ENCODE results near the gene CELF2.
"Not testable (repeated sequence)": the region's sequence is repeated elsewhere in the genome, so short reads cannot be mapped to it uniquely, and the experiment has no call there.

CELF2 gene

GRCh38 chr10:11336722-11337162 is 319.1 kb downstream of the CELF2 start:
- H3K36me3 ChIP-seq (ENCODE audit: insufficient read depth, low read length): peaks cover 2% of the 10 kb centered on the region
- H3K4me1 ChIP-seq (ENCODE audit: insufficient read depth, low read length): peaks cover 22% of the 10 kb centered on the region
- H2AFZ ChIP-seq (ENCODE audit: low read depth, low read length): no peak overlapping the region
- no peaks in the 10 kb centered on the region for H3K9me3 ChIP-seq (ENCODE audit: low read length)
- no peaks in the 10 kb centered on the region for H3K27me3 ChIP-seq (ENCODE audit: insufficient read depth, low read length)
- no peak overlapping the region for H3K4me3 ChIP-seq (ENCODE audit: low read length)

- no peaks in the 10 kb centered on the region for H3K9me3 ChIP-seq (ENCODE audit: low read length)
- H3K4me3 ChIP-seq (ENCODE audit: low read length): no peak overlapping the region
- H3K4me1 ChIP-seq (ENCODE audit: insufficient read depth, low read length): peaks cover 22% of the 10 kb centered on the region
- peaks cover 1% of the 10 kb centered on the region for H3K36me3 ChIP-seq (ENCODE audit: insufficient read depth, low read length)
- no peak overlapping the region for H2AFZ ChIP-seq (ENCODE audit: low read depth, low read length)
- no peaks in the 10 kb centered on the region for H3K27me3 ChIP-seq (ENCODE audit: insufficient read depth, low read length)
Measured at GRCh38 chr10:11337516-11337915, 319.8 kb downstream of the CELF2 start.

GRCh38 chr10:11338160-11338844 is 320.6 kb downstream of the CELF2 start:
- Histone ChIP-seq H3K4me3 (ENCODE audit: low read length) (no peak overlapping the region), H3K4me1 (ENCODE audit: insufficient read depth, low read length) (peaks cover 22% of the 10 kb centered on the region), H3K9me3 (ENCODE audit: low read length) (no peaks in the 10 kb centered on the region), H3K36me3 (ENCODE audit: insufficient read depth, low read length) (no peaks in the 10 kb centered on the region), H2AFZ (ENCODE audit: low read depth, low read length) (no peak overlapping the region), H3K27me3 (ENCODE audit: insufficient read depth, low read length) (no peaks in the 10 kb centered on the region)

- Histone ChIP-seq H3K4me1 (ENCODE audit: insufficient read depth, low read length) (peaks cover 22% of the 10 kb centered on the region), H3K27me3 (ENCODE audit: insufficient read depth, low read length) (no peaks in the 10 kb centered on the region), H3K9me3 (ENCODE audit: low read length) (no peaks in the 10 kb centered on the region), H3K4me3 (ENCODE audit: low read length) (no peak overlapping the region), H3K36me3 (ENCODE audit: insufficient read depth, low read length) (no peaks in the 10 kb centered on the region), H2AFZ (ENCODE audit: low read depth, low read length) (no peak overlapping the region)
Measured at GRCh38 chr10:11339013-11339412, 321.3 kb downstream of the CELF2 start.

- Histone ChIP-seq H2AFZ (ENCODE audit: low read depth, low read length) (no peak overlapping the region), H3K4me1 (ENCODE audit: insufficient read depth, low read length) (peaks cover 22% of the 10 kb centered on the region), H3K27me3 (ENCODE audit: insufficient read depth, low read length) (no peaks in the 10 kb centered on the region), H3K9me3 (ENCODE audit: low read length) (no peaks in the 10 kb centered on the region), H3K36me3 (ENCODE audit: insufficient read depth, low read length) (no peaks in the 10 kb centered on the region), H3K4me3 (ENCODE audit: low read length) (no peak overlapping the region)
Measured at GRCh38 chr10:11339660-11340059, 322.0 kb downstream of the CELF2 start.

GRCh38 chr10:11341283-11341960 is 323.8 kb downstream of the CELF2 start:
- no peaks in the 10 kb centered on the region for H3K27me3 ChIP-seq (ENCODE audit: insufficient read depth, low read length)
- no peaks in the 10 kb centered on the region for H3K36me3 ChIP-seq (ENCODE audit: insufficient read depth, low read length)
- no peak overlapping the region for H3K4me3 ChIP-seq (ENCODE audit: low read length)
- no peaks in the 10 kb centered on the region for H3K9me3 ChIP-seq (ENCODE audit: low read length)
- H3K4me1 ChIP-seq (ENCODE audit: insufficient read depth, low read length): peaks cover 18% of the 10 kb centered on the region
- no peak overlapping the region for H2AFZ ChIP-seq (ENCODE audit: low read depth, low read length)

- H3K36me3 ChIP-seq (ENCODE audit: insufficient read depth, low read length): no peaks in the 10 kb centered on the region
- H3K4me1 ChIP-seq (ENCODE audit: insufficient read depth, low read length): peaks cover 5% of the 10 kb centered on the region
- H3K27me3 ChIP-seq (ENCODE audit: insufficient read depth, low read length): no peaks in the 10 kb centered on the region
- no peaks in the 10 kb centered on the region for H3K9me3 ChIP-seq (ENCODE audit: low read length)
- no peak overlapping the region for H2AFZ ChIP-seq (ENCODE audit: low read depth, low read length)
- H3K4me3 ChIP-seq (ENCODE audit: low read length): no peak overlapping the region
Measured at GRCh38 chr10:11344081-11344480, 326.4 kb downstream of the CELF2 start.

GRCh38 chr10:11344550-11344949 is 326.9 kb downstream of the CELF2 start:
- no peak overlapping the region for H3K4me3 ChIP-seq (ENCODE audit: low read length)
- H2AFZ ChIP-seq (ENCODE audit: low read depth, low read length): no peak overlapping the region
- H3K9me3 ChIP-seq (ENCODE audit: low read length): no peaks in the 10 kb centered on the region
- H3K36me3 ChIP-seq (ENCODE audit: insufficient read depth, low read length): no peaks in the 10 kb centered on the region
- no peaks in the 10 kb centered on the region for H3K27me3 ChIP-seq (ENCODE audit: insufficient read depth, low read length)
- H3K4me1 ChIP-seq (ENCODE audit: insufficient read depth, low read length): peaks cover 6% of the 10 kb centered on the region

- Histone ChIP-seq H3K9me3 (ENCODE audit: low read length) (no peaks in the 10 kb centered on the region), H3K4me3 (ENCODE audit: low read length) (no peak overlapping the region), H2AFZ (ENCODE audit: low read depth, low read length) (no peak overlapping the region), H3K4me1 (ENCODE audit: insufficient read depth, low read length) (peaks cover 9% of the 10 kb centered on the region), H3K27me3 (ENCODE audit: insufficient read depth, low read length) (no peaks in the 10 kb centered on the region), H3K36me3 (ENCODE audit: insufficient read depth, low read length) (no peaks in the 10 kb centered on the region)
Measured at GRCh38 chr10:11345224-11346054, 327.8 kb downstream of the CELF2 start.

GRCh38 chr10:11347580-11347979 is 329.9 kb downstream of the CELF2 start:
- not testable (repeated sequence) for H3K9me3 ChIP-seq (ENCODE audit: low read length); H3K4me3 ChIP-seq (ENCODE audit: low read length); H3K36me3 ChIP-seq (ENCODE audit: insufficient read depth, low read length); H3K27me3 ChIP-seq (ENCODE audit: insufficient read depth, low read length); H2AFZ ChIP-seq (ENCODE audit: low read depth, low read length)
- peaks cover 14% of the 10 kb centered on the region for H3K4me1 ChIP-seq (ENCODE audit: insufficient read depth, low read length)

GRCh38 chr10:11351801-11352200 is 334.1 kb downstream of the CELF2 start:
- no peaks in the 10 kb centered on the region for H3K36me3 ChIP-seq (ENCODE audit: insufficient read depth, low read length)
- peaks cover 21% of the 10 kb centered on the region for H3K4me1 ChIP-seq (ENCODE audit: insufficient read depth, low read length)
- H3K4me3 ChIP-seq (ENCODE audit: low read length): no peak overlapping the region
- H2AFZ ChIP-seq (ENCODE audit: low read depth, low read length): no peak overlapping the region
- peaks cover 6% of the 10 kb centered on the region for H3K9me3 ChIP-seq (ENCODE audit: low read length)
- no peaks in the 10 kb centered on the region for H3K27me3 ChIP-seq (ENCODE audit: insufficient read depth, low read length)

GRCh38 chr10:11353006-11353896 is 335.6 kb downstream of the CELF2 start:
- H3K4me3 ChIP-seq (ENCODE audit: low read length): no peak overlapping the region
- peaks cover 6% of the 10 kb centered on the region for H3K9me3 ChIP-seq (ENCODE audit: low read length)
- H3K4me1 ChIP-seq (ENCODE audit: insufficient read depth, low read length): peaks cover 21% of the 10 kb centered on the region
- H2AFZ ChIP-seq (ENCODE audit: low read depth, low read length): no peak overlapping the region
- H3K36me3 ChIP-seq (ENCODE audit: insufficient read depth, low read length): no peaks in the 10 kb centered on the region
- H3K27me3 ChIP-seq (ENCODE audit: insufficient read depth, low read length): no peaks in the 10 kb centered on the region

All from neuron (in vitro differentiated cells).